SK-N-SH (cell line): ENCODE results near the gene PPP1R37. TPM values are rescaled to one million over a fixed set of nuclear protein-coding genes. Genes with fewer than 3 reads are reported as not detected.

ENCODE experiments used
- CTCF ChIA-PET: fragments of 300-600, 350-600 bp; formaldehyde crosslinking; extraction: SDS; loops from one replicate; lab custom pipeline; 2021; lab: Yijun Ruan, JAX
- POLR2A ChIA-PET: fragments of 350-600 bp; sonication (Branson Sonifier 250); formaldehyde crosslinking; extraction: SDS; loops from one replicate; lab custom pipeline; 2020; ENCODE audit warnings: antibody characterized with exemption, inconsistent platforms; lab: Yijun Ruan, JAX
- DNase-seq: peaks from one replicate; pipeline ENCODE4 v3.0.0; 2012
- H2AFZ ChIP-seq: fragments of 200-600 bp; sonication (generic); 2 replicates; pipeline ENCODE4 v1.8.1; 2016; ENCODE audit warnings: antibody characterized with exemption, mild to moderate bottlenecking, low read depth
- H3F3A ChIP-seq: fragments of 200-600 bp; sonication (generic); replicated peaks from 2 replicates; pipeline ENCODE3; 2016; ENCODE audit warnings: antibody characterized with exemption, mild to moderate bottlenecking; ENCODE audit not compliant: insufficient read depth
- H3K27ac ChIP-seq, 2 experiments: fragments of 200-500 bp in 1 of 2; fragments of 200-600 bp in 1 of 2; sonication (Bioruptor generic) in 1 of 2; sonication (generic), shearing (Covaris generic) in 1 of 2; 2 replicates each; pipeline versions ENCODE4 v1.5.1 to v1.6.1; 2014 to 2016; ENCODE audit warnings: low read depth in 2 of 2, inconsistent platforms in 1 of 2, low read length in 1 of 2, mild to moderate bottlenecking in 1 of 2, mixed read lengths in 1 of 2
- H3K27me3 ChIP-seq: fragments of 200-600 bp; sonication (generic), shearing (Covaris generic); 2 replicates; pipeline ENCODE4 v1.6.1; 2016; ENCODE audit warnings: mixed run types; ENCODE audit not compliant: insufficient read depth
- H3K36me3 ChIP-seq, 2 experiments: fragments of 200-500 bp in 1 of 2; fragments of 200-600 bp in 1 of 2; sonication (Bioruptor generic) in 1 of 2; sonication (generic) in 1 of 2; replicated peaks in 1 of 2; 2 replicates each; pipeline versions ENCODE3 to v1.5.1; 2014 to 2016; ENCODE audit warnings: low read length in 1 of 2, mild to moderate bottlenecking in 1 of 2; ENCODE audit not compliant: insufficient read depth in 2 of 2, control insufficient read depth in 1 of 2
- H3K4me1 ChIP-seq, 2 experiments: fragments of 200-500 bp in 1 of 2; fragments of 200-600 bp in 1 of 2; sonication (Bioruptor generic) in 1 of 2; sonication (generic), shearing (Covaris generic) in 1 of 2; 2 replicates each; pipeline versions ENCODE4 v1.5.1 to v1.6.1; 2014 to 2016; ENCODE audit warnings: low read depth in 1 of 2, low read length in 1 of 2, mixed run types in 1 of 2; ENCODE audit not compliant: insufficient read depth in 2 of 2, control insufficient read depth in 1 of 2
- H3K4me2 ChIP-seq: fragments of 200-600 bp; sonication (generic), shearing (Covaris generic); 2 replicates; pipeline ENCODE4 v1.6.1; 2017; ENCODE audit warnings: mixed run types
- H3K4me3 ChIP-seq, 2 experiments: fragments of 200-500 bp in 1 of 2; fragments of 200-600 bp in 1 of 2; sonication (Bioruptor generic) in 1 of 2; sonication (generic), shearing (Covaris generic) in 1 of 2; 2 replicates each; pipeline versions ENCODE4 v1.5.1 to v1.8.1; 2014 to 2016; ENCODE audit warnings: low read depth in 2 of 2, inconsistent platforms in 1 of 2, low read length in 1 of 2, mild to moderate bottlenecking in 1 of 2, mixed read lengths in 1 of 2, moderate library complexity in 1 of 2
- H3K79me2 ChIP-seq: fragments of 200-600 bp; sonication (generic); 2 replicates; pipeline ENCODE4 v1.8.1; 2017; ENCODE audit warnings: mild to moderate bottlenecking; ENCODE audit not compliant: insufficient read depth
- H3K9ac ChIP-seq: fragments of 200-600 bp; sonication (generic); 2 replicates; pipeline ENCODE4 v1.6.1; 2017; ENCODE audit warnings: mixed run types
- H3K9me2 ChIP-seq: fragments of 200-600 bp; sonication (generic); 2 replicates; pipeline ENCODE4 v1.6.1; 2017; ENCODE audit warnings: mixed run types
- H3K9me3 ChIP-seq: fragments of 200-600 bp; sonication (generic); 2 replicates; pipeline ENCODE4 v1.6.1; 2017; ENCODE audit warnings: mixed run types, mild to moderate bottlenecking, moderate library complexity
- H4K20me1 ChIP-seq: fragments of 200-600 bp; sonication (generic); 2 replicates; pipeline ENCODE4 v1.6.1; 2017; ENCODE audit warnings: mild to moderate bottlenecking, mixed run types; ENCODE audit not compliant: insufficient read depth
- CHD2 ChIP-seq: fragments of 150-350 bp; IDR thresholded peaks from 2 replicates; pipeline ENCODE4 v1.6.1; 2018; ENCODE audit warnings: low read length; ENCODE audit not compliant: partially characterized antibody
- CTCF ChIP-seq: fragments of 200-600 bp; sonication (generic); IDR thresholded peaks from 2 replicates; pipeline ENCODE4 v1.6.1; 2017; ENCODE audit warnings: antibody characterized with exemption, mild to moderate bottlenecking, moderate library complexity
- ELF1 ChIP-seq: IDR thresholded peaks from 2 replicates; pipeline ENCODE4 v1.4.0; 2012
- EP300 ChIP-seq, 2 experiments: IDR thresholded peaks; 2 replicates each; pipeline versions ENCODE4 v1.4.0 to v1.6.1; 2012; ENCODE audit warnings: borderline replicate concordance in 1 of 2, low read depth in 1 of 2, low read length in 1 of 2
- FOXJ3 ChIP-seq: sonication (generic); formaldehyde crosslinking; IDR thresholded peaks from 2 replicates; pipeline ENCODE4 v1.5.1; 2020; ENCODE audit warnings: mild to moderate bottlenecking, missing genetic modification reagents
- FOXM1 ChIP-seq: IDR thresholded peaks from 2 replicates; pipeline ENCODE4 v1.4.0; 2012; ENCODE audit warnings: low read depth, mild to moderate bottlenecking
- IRF3 ChIP-seq: fragments of 150-350 bp; IDR thresholded peaks from 2 replicates; pipeline ENCODE4 v1.6.1; 2016; ENCODE audit warnings: mild to moderate bottlenecking, low read depth, low read length
- MAX ChIP-seq: IDR thresholded peaks from 2 replicates; pipeline ENCODE4 v1.4.0; 2012; ENCODE audit warnings: low read depth
- NRF1 ChIP-seq: IDR thresholded peaks from 2 replicates; pipeline ENCODE4 v1.6.1; 2012; ENCODE audit warnings: low read depth, mild to moderate bottlenecking, low read length
- RCOR1 ChIP-seq: fragments of 150-350 bp; IDR thresholded peaks from 2 replicates; pipeline ENCODE4 v1.6.1; 2017; ENCODE audit warnings: antibody characterized with exemption, low read length
- REST ChIP-seq: IDR thresholded peaks from 2 replicates; pipeline ENCODE4 v1.6.1; 2012; ENCODE audit warnings: mild to moderate bottlenecking, low read depth, low read length, moderate library complexity
- RFX5 ChIP-seq: IDR thresholded peaks from 2 replicates; pipeline ENCODE4 v1.6.1; 2012; ENCODE audit warnings: mild to moderate bottlenecking, improper control_type of control experiment, low read length
- RXRA ChIP-seq: IDR thresholded peaks from 2 replicates; pipeline ENCODE4 v1.4.0; 2012; ENCODE audit warnings: low read depth, mild to moderate bottlenecking, borderline replicate concordance
- TAF1 ChIP-seq: IDR thresholded peaks from 2 replicates; pipeline ENCODE4 v1.6.1; 2012; ENCODE audit warnings: low read depth, mild to moderate bottlenecking, low read length, moderate library complexity, borderline replicate concordance
- USF1 ChIP-seq: IDR thresholded peaks from 2 replicates; pipeline ENCODE4 v1.4.0; 2012; ENCODE audit warnings: low read depth, borderline replicate concordance
- USF2 ChIP-seq: fragments of 150-350 bp; IDR thresholded peaks from 2 replicates; pipeline ENCODE4 v1.6.1; 2017; ENCODE audit warnings: antibody characterized with exemption, low read length, low read depth, borderline replicate concordance
- WGBS: methylation state at CpG from one replicate; pipeline ENCODE4 v1.1.6; 2017; ENCODE audit warnings: low lambda C conversion rate; 5-methylcytosine and 5-hydroxymethylcytosine counted together
- polyA plus RNA-seq, 3 experiments: library from polyadenylated mRNA; depleted of rRNA; stranded (reverse); fragments of >200 nt; gene quantifications; 2 replicates each; pipeline ENCODE4 v1.2.3, GENCODE V29; 2012

Gene PPP1R37
- polyA plus RNA-seq, 1 of the 3 experiments (the other 2 are of a cell fraction), result 24.4 TPM

- TF ChIP-seq ELF1 (no peak), EP300 (IDR thresholded peaks at IDR 0.05; ENCODE audit: borderline replicate concordance in 1 of 2, low read depth in 1 of 2, low read length in 1 of 2) (no peak), USF1 (no peak), TAF1 (no peak), USF2 (no peak), RXRA (no peak)
- TF ChIP-seq, all 33 proteins: peak for 0
- ChIA-PET POLR2A (no interaction called here), CTCF (interaction anchor here (1.0 to 1.7 kb wide), 2 partner anchors 159 kb away, joined by 3 to 6 read pairs; no protein-coding TSS in a partner anchor)
- Histone ChIP-seq H3K79me2 (peaks cover 29% of the 10 kb centered on the region), H3K36me3 (peaks cover 0 to 5% of the 10 kb centered on the region in 2 experiments), H3K9ac (peak overlapping the region; percentile 59), H3F3A (peaks cover 9% of the 10 kb centered on the region), H3K27ac (peak overlapping the region in 1 of 2 experiments; percentile 5; a peak in 1 of 4 replicates), H3K4me2 (peak overlapping the region; percentile 99), H3K9me2 (no peaks in the 10 kb centered on the region), H4K20me1 (no peaks in the 10 kb centered on the region), H2AFZ (no peak overlapping the region), H3K4me1 (peaks cover 0 to 13% of the 10 kb centered on the region in 2 experiments; a peak in 1 of 4 replicates), H3K4me3 (peak overlapping the region; percentile 81 to 96), H3K27me3 (no peaks in the 10 kb centered on the region), H3K9me3 (no peaks in the 10 kb centered on the region)
- no peak for DNase-seq
- 61% methylated on average over 9 of the region's 9 CpGs for WGBS
Observed at GRCh38 chr19:45179892-45180370, 87.0 kb downstream of the PPP1R37 start.

- H3K4me2 ChIP-seq, result no peak overlapping the region
- peaks cover 29% of the 10 kb centered on the region for H3K79me2 ChIP-seq
- ChIA-PET POLR2A (no interaction called here), CTCF (interaction anchor here (0.6 to 1.0 kb wide), 2 partner anchors 68 to 158 kb away, joined by 3 read pairs; no protein-coding TSS in a partner anchor)
- no peaks in the 10 kb centered on the region for H3K27me3 ChIP-seq
- H3K4me1 ChIP-seq, result peaks cover 0 to 13% of the 10 kb centered on the region in 2 experiments; a peak in 1 of 4 replicates
- H3K27ac ChIP-seq, result no peak overlapping the region
- no peak for DNase-seq
- no peaks in the 10 kb centered on the region for H3K9me3 ChIP-seq
- H4K20me1 ChIP-seq, result no peaks in the 10 kb centered on the region
- H2AFZ ChIP-seq, result no peak overlapping the region
- WGBS, result 95% methylated on average over 7 of the region's 7 CpGs
- no peak overlapping the region for H3K4me3 ChIP-seq
- no peak overlapping the region for H3K9ac ChIP-seq
- H3K36me3 ChIP-seq, result peaks cover 0 to 5% of the 10 kb centered on the region in 2 experiments
- no peaks in the 10 kb centered on the region for H3K9me2 ChIP-seq
- peaks cover 9% of the 10 kb centered on the region for H3F3A ChIP-seq
- TF ChIP-seq IRF3 (no peak), RCOR1 (no peak), FOXJ3 (CRISPR knock-in tag) (no peak), NRF1 (no peak), CHD2 (no peak), CTCF (no peak), USF2 (no peak), TAF1 (no peak), MAX (no peak), ELF1 (no peak), RFX5 (no peak), REST (no peak), FOXM1 (no peak)
Observed at GRCh38 chr19:45180936-45181335, 88.0 kb downstream of the PPP1R37 start.
